HEK293 (cell line): ENCODE measurements around the gene CENPN.
A peak's percentile ranks its signal among the peaks of the same experiment; 100 is the strongest.

Experiments used
- CTCF ChIA-PET: fragments of 350-600 bp; formaldehyde crosslinking; extraction: SDS; loops from one replicate; lab custom pipeline; 2021; ENCODE audit warnings: antibody characterized with exemption; lab: Yijun Ruan, JAX
- POLR2A ChIA-PET: fragments of 300-600 bp; formaldehyde crosslinking; extraction: SDS; loops from one replicate; lab custom pipeline; 2020; ENCODE audit warnings: antibody characterized with exemption, inconsistent platforms; lab: Yijun Ruan, JAX
- H3K27ac ChIP-seq: fragments of 200-500 bp; sonication (Bioruptor generic); 2 replicates; pipeline ENCODE4 v1.5.1; 2014; ENCODE audit warnings: low read depth, low read length, control low read depth, inconsistent platforms; ENCODE audit errors: extremely low read depth
- H3K36me3 ChIP-seq, 2 experiments: fragments of 200-500 bp in 1 of 2; sonication (Bioruptor generic) in 1 of 2; 1 replicate in 1 of 2; 2 replicates in 1 of 2; pipeline ENCODE4 v1.5.1; 2014 to 2017; ENCODE audit warnings: inconsistent platforms in 2 of 2, low read length in 2 of 2; ENCODE audit not compliant: control insufficient read depth in 2 of 2, insufficient read depth in 1 of 2
- H3K4me1 ChIP-seq: fragments of 200-500 bp; sonication (Bioruptor generic); 2 replicates; pipeline ENCODE4 v1.5.1; 2014; ENCODE audit warnings: mild to moderate bottlenecking, low read length, inconsistent platforms; ENCODE audit not compliant: control insufficient read depth, insufficient read depth
- H3K4me3 ChIP-seq: 2 replicates; pipeline ENCODE4 v1.5.1; 2011; ENCODE audit warnings: low read depth, mild to moderate bottlenecking, control low read depth, low read length, moderate library complexity
- H3K9me3 ChIP-seq: fragments of 200-500 bp; sonication (Bioruptor generic); 2 replicates; pipeline ENCODE4 v1.5.1; 2014; ENCODE audit warnings: low read depth, low read length, inconsistent platforms; ENCODE audit not compliant: control insufficient read depth, insufficient read depth
- PRDM1 ChIP-seq: fragments of 450-650 bp; formaldehyde crosslinking; IDR thresholded peaks from 2 replicates; pipeline ENCODE4; 2016; ENCODE audit warnings: missing biosample characterization, missing genetic modification characterization
- RBAK ChIP-seq: fragments of 450-650 bp; formaldehyde crosslinking; IDR thresholded peaks from 2 replicates; pipeline ENCODE4 v1.5.1; 2016; ENCODE audit warnings: missing biosample characterization, missing genetic modification characterization
- SALL2 ChIP-seq: fragments of 450-650 bp; formaldehyde crosslinking; IDR thresholded peaks from 2 replicates; pipeline ENCODE4 v1.5.0; 2017; ENCODE audit warnings: missing biosample characterization, mild to moderate bottlenecking, missing genetic modification characterization, borderline replicate concordance
- SP2 ChIP-seq: fragments of 450-650 bp; formaldehyde crosslinking; IDR thresholded peaks from 2 replicates; pipeline ENCODE4 v1.5.1; 2016; ENCODE audit warnings: missing biosample characterization, missing genetic modification characterization
- TCF7L2 ChIP-seq: IDR thresholded peaks from 2 replicates; pipeline ENCODE4 v1.6.1; 2011; ENCODE audit warnings: low read depth, mild to moderate bottlenecking, inconsistent platforms, low read length, moderate library complexity, borderline replicate concordance
- ZFHX2 ChIP-seq: fragments of 450-650 bp; formaldehyde crosslinking; conservative IDR thresholded peaks from 2 replicates; pipeline ENCODE4 v1.5.1; 2016; ENCODE audit warnings: missing biosample characterization, missing genetic modification characterization
- ZFP41 ChIP-seq: fragments of 450-650 bp; formaldehyde crosslinking; IDR thresholded peaks from 2 replicates; pipeline ENCODE4 v1.5.1; 2016; ENCODE audit warnings: missing biosample characterization, missing genetic modification characterization, borderline replicate concordance
- ZNF121 ChIP-seq: fragments of 450-650 bp; formaldehyde crosslinking; IDR thresholded peaks from 2 replicates; pipeline ENCODE4 v1.5.1; 2016; ENCODE audit warnings: missing biosample characterization, missing genetic modification characterization
- ZNF146 ChIP-seq: fragments of 450-650 bp; formaldehyde crosslinking; IDR thresholded peaks from 2 replicates; pipeline ENCODE4 v1.5.1; 2016; ENCODE audit warnings: missing biosample characterization, missing genetic modification characterization
- ZNF223 ChIP-seq: fragments of 450-650 bp; formaldehyde crosslinking; IDR thresholded peaks from 2 replicates; pipeline ENCODE4 v1.5.1; 2016; ENCODE audit warnings: missing biosample characterization, missing genetic modification characterization
- ZNF341 ChIP-seq: fragments of 450-650 bp; formaldehyde crosslinking; IDR thresholded peaks from 2 replicates; pipeline ENCODE4; 2016; ENCODE audit warnings: low read depth, missing biosample characterization, missing genetic modification characterization
- ZNF426 ChIP-seq: fragments of 450-650 bp; formaldehyde crosslinking; IDR thresholded peaks from 2 replicates; pipeline ENCODE4 v1.5.1; 2017; ENCODE audit warnings: missing biosample characterization, missing genetic modification characterization, mild to moderate bottlenecking, inconsistent platforms, moderate library complexity
- ZNF48 ChIP-seq: fragments of 450-650 bp; formaldehyde crosslinking; IDR thresholded peaks from 2 replicates; pipeline ENCODE4 v1.5.1; 2016; ENCODE audit warnings: missing biosample characterization, missing genetic modification characterization
- ZXDB ChIP-seq: fragments of 450-650 bp; formaldehyde crosslinking; IDR thresholded peaks from 2 replicates; pipeline ENCODE4 v1.5.1; 2016; ENCODE audit warnings: missing biosample characterization, missing genetic modification characterization
- TF ChIP-seq, protein P1 (sequence below): fragments of 450-650 bp; formaldehyde crosslinking; IDR thresholded peaks from 2 replicates; pipeline ENCODE4 v1.5.1; 2017; ENCODE audit warnings: missing biosample characterization, missing genetic modification characterization
- TF ChIP-seq, protein P2 (sequence below): fragments of 450-650 bp; formaldehyde crosslinking; IDR thresholded peaks from 2 replicates; pipeline ENCODE4 v1.5.1; 2016; ENCODE audit warnings: missing biosample characterization, missing genetic modification characterization
- TF ChIP-seq, protein P3 (sequence below): fragments of 450-650 bp; formaldehyde crosslinking; IDR thresholded peaks from 2 replicates; pipeline ENCODE4 v1.5.1; 2016; ENCODE audit warnings: missing biosample characterization, missing genetic modification characterization
- TF ChIP-seq, protein P4 (sequence below): fragments of 450-650 bp; formaldehyde crosslinking; IDR thresholded peaks from 2 replicates; pipeline ENCODE4 v1.5.1; 2016; ENCODE audit warnings: missing biosample characterization, missing genetic modification characterization
- TF ChIP-seq, protein P5 (sequence below): fragments of 450-650 bp; formaldehyde crosslinking; IDR thresholded peaks from 2 replicates; pipeline ENCODE4 v1.5.1; 2016; ENCODE audit warnings: missing biosample characterization, missing genetic modification characterization, low read depth
- TF ChIP-seq, protein P6 (sequence below): fragments of 450-650 bp; formaldehyde crosslinking; IDR thresholded peaks from 2 replicates; pipeline ENCODE4 v1.5.1; 2016; ENCODE audit warnings: missing biosample characterization, missing genetic modification characterization

CENPN gene

DNA sequence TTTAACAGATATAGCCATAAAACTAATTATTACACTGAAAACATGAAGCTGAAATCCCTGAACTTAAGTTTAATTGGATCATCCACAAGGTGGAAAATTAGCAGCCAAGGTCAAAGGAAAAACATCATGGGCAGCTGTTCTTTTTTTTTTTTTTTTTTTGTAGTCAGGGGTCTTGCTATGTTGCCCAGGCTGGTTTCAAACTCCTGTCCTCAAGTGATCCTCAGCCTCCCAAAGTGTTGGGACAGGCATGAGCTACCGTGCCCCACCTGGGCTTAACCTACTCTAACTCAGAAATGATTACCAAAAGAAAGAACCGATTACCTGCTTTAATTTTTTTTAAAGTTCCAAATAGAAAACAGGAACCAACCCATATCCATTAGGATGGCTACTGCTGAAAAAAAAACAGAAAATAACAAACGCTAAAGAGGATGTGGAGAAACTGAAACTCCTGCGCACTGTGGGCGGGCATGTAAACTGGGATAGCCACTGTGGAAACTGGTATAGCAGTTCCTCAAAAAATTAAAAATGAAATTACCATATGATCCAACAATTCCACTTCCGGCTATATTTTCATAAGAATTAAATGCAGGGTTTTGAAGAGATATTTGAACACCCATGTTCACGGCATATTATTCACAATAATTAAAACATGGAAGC, 8.9 kb upstream of the CENPN start:
- CTCF ChIA-PET = interaction anchor here (1.1 to 1.4 kb wide), 2 partner anchors 24 to 74 kb away, joined by 3 read pairs; no protein-coding TSS in a partner anchor
- H3K27ac ChIP-seq = no peak overlapping the region
- H3K4me1 ChIP-seq = peaks cover 6% of the 10 kb centered on the region
- TF ChIP-seq ZXDB (tag by site-specific recombination) = no peak
- TF ChIP-seq ZNF121 (tag by site-specific recombination) = peak; percentile 68
- TF ChIP-seq, all 188 proteins: peak for 1
- no peaks in the 10 kb centered on the region; a peak in 1 of 3 replicates for H3K36me3 ChIP-seq
- H3K9me3 ChIP-seq = no peaks in the 10 kb centered on the region
- H3K4me3 ChIP-seq = no peak overlapping the region
- POLR2A ChIA-PET = interaction anchor here (0.6 to 1.3 kb wide), 2 partner anchors 9 to 1373 kb away, joined by 4 to 6 read pairs; partner anchors contain the start of genes CENPN and CMC2

DNA sequence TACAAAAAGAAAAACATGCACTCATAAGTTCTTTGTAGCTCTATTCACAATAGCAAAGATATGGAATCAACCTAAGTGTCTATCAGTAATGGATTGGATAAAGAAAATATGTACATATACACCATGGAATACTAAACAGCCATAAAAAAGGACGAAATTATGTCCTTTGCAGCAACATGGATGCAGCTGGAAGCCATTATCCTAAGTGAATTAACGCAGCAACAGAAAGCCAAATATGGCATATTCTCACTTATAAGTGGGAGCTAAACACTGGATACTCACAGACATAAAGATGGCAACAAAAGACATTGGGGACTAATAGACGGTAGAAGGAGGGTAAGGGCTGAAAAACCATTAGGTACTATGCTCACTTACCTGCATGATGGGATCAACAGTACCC, 6.1 kb upstream of the CENPN start:
- ChIA-PET CTCF (no interaction called here), POLR2A (interaction anchor here (0.6 kb wide), 1 partner anchor 402 kb away, joined by 5 read pairs; no protein-coding TSS in a partner anchor)
- H3K4me1 ChIP-seq = peaks cover 10% of the 10 kb centered on the region

DNA sequence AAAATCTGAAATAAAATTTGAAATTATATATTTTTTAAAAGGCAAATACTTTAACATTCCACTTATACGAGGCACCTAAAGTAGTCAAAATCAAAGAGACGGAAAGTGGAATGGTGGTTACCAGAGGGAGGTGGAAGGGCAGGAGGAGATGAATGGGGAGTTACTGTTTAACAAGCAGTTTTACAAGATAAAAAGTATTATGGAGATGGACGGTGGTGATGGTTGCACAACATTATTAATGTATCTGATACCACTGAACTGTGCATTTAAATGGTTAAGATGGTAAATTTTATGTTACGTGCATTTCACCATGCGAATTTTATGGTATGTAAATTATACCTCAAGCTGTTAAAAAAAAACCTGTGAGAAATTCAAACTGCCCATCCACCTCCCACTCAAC, 5.7 kb upstream of the CENPN start:
- POLR2A ChIA-PET = interaction anchor here (0.6 kb wide), 1 partner anchor 402 kb away, joined by 5 read pairs; no protein-coding TSS in a partner anchor
- Histone ChIP-seq H3K36me3 (no peaks in the 10 kb centered on the region), H3K27ac (no peak overlapping the region), H3K4me3 (no peak overlapping the region), H3K4me1 (peaks cover 8% of the 10 kb centered on the region), H3K9me3 (no peaks in the 10 kb centered on the region)
- CTCF ChIA-PET = interaction anchor here (1.0 kb wide), 1 partner anchor 27 kb away, joined by 3 read pairs; no protein-coding TSS in a partner anchor
- TF ChIP-seq SP2 (no peak), ZNF341 (tag by site-specific recombination) (peak; percentile 68; the same call in 1 of the 2 replicates), ZFP41 (tag by site-specific recombination) (no peak), ZNF48 (tag by site-specific recombination) (no peak)
- TF ChIP-seq, protein P1, sequence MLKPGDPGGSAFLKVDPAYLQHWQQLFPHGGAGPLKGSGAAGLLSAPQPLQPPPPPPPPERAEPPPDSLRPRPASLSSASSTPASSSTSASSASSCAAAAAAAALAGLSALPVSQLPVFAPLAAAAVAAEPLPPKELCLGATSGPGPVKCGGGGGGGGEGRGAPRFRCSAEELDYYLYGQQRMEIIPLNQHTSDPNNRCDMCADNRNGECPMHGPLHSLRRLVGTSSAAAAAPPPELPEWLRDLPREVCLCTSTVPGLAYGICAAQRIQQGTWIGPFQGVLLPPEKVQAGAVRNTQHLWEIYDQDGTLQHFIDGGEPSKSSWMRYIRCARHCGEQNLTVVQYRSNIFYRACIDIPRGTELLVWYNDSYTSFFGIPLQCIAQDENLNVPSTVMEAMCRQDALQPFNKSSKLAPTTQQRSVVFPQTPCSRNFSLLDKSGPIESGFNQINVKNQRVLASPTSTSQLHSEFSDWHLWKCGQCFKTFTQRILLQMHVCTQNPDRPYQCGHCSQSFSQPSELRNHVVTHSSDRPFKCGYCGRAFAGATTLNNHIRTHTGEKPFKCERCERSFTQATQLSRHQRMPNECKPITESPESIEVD (tag by site-specific recombination) = peak; percentile 87
- TF ChIP-seq, protein P2, sequence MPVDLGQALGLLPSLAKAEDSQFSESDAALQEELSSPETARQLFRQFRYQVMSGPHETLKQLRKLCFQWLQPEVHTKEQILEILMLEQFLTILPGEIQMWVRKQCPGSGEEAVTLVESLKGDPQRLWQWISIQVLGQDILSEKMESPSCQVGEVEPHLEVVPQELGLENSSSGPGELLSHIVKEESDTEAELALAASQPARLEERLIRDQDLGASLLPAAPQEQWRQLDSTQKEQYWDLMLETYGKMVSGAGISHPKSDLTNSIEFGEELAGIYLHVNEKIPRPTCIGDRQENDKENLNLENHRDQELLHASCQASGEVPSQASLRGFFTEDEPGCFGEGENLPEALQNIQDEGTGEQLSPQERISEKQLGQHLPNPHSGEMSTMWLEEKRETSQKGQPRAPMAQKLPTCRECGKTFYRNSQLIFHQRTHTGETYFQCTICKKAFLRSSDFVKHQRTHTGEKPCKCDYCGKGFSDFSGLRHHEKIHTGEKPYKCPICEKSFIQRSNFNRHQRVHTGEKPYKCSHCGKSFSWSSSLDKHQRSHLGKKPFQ (tag by site-specific recombination) = no peak

More for the DNA sequence above, 6.1 kb upstream of the CENPN start:
- TF ChIP-seq, protein P3, sequence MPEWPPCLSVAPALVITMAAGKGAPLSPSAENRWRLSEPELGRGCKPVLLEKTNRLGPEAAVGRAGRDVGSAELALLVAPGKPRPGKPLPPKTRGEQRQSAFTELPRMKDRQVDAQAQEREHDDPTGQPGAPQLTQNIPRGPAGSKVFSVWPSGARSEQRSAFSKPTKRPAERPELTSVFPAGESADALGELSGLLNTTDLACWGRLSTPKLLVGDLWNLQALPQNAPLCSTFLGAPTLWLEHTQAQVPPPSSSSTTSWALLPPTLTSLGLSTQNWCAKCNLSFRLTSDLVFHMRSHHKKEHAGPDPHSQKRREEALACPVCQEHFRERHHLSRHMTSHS = no peak
- TF ChIP-seq ZNF146 (peak; percentile 76), ZFHX2 (no peak), TCF7L2 (no peak), ZNF223 (tag by site-specific recombination) (no peak), SALL2 (tag by site-specific recombination) (no peak), ZNF426 (no peak), PRDM1 (tag by site-specific recombination) (no peak), RBAK (tag by site-specific recombination) (no peak)
- TF ChIP-seq, protein P4, sequence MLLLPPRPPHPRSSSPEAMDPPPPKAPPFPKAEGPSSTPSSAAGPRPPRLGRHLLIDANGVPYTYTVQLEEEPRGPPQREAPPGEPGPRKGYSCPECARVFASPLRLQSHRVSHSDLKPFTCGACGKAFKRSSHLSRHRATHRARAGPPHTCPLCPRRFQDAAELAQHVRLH (tag by site-specific recombination) = peak; percentile 32; the same call in 1 of the 2 replicates
- TF ChIP-seq, protein P2 (tag by site-specific recombination) = no peak
- TF ChIP-seq, protein P5, sequence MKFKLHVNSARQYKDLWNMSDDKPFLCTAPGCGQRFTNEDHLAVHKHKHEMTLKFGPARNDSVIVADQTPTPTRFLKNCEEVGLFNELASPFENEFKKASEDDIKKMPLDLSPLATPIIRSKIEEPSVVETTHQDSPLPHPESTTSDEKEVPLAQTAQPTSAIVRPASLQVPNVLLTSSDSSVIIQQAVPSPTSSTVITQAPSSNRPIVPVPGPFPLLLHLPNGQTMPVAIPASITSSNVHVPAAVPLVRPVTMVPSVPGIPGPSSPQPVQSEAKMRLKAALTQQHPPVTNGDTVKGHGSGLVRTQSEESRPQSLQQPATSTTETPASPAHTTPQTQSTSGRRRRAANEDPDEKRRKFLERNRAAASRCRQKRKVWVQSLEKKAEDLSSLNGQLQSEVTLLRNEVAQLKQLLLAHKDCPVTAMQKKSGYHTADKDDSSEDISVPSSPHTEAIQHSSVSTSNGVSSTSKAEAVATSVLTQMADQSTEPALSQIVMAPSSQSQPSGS (tag by site-specific recombination) = no peak
- TF ChIP-seq, protein P6, sequence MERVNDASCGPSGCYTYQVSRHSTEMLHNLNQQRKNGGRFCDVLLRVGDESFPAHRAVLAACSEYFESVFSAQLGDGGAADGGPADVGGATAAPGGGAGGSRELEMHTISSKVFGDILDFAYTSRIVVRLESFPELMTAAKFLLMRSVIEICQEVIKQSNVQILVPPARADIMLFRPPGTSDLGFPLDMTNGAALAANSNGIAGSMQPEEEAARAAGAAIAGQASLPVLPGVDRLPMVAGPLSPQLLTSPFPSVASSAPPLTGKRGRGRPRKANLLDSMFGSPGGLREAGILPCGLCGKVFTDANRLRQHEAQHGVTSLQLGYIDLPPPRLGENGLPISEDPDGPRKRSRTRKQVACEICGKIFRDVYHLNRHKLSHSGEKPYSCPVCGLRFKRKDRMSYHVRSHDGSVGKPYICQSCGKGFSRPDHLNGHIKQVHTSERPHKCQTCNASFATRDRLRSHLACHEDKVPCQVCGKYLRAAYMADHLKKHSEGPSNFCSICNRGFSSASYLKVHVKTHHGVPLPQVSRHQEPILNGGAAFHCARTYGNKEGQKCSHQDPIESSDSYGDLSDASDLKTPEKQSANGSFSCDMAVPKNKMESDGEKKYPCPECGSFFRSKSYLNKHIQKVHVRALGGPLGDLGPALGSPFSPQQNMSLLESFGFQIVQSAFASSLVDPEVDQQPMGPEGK (tag by site-specific recombination) = no peak
- TF ChIP-seq, all 188 proteins: peak for 2
- H3K4me3 ChIP-seq = no peak overlapping the region
- H3K36me3 ChIP-seq = no peaks in the 10 kb centered on the region
- no peak overlapping the region for H3K27ac ChIP-seq
- no peaks in the 10 kb centered on the region for H3K9me3 ChIP-seq
